Stimulated activated CD8-positive, alpha-beta memory T cell treated with anti-CD3 and anti-CD28 coated beads, Interleukin-15, amount 100 ng/mL, for 4 hours (primary cell): ENCODE results near the gene CDADC1.
"Not testable (repeated sequence)": the region's sequence is repeated elsewhere in the genome, so short reads cannot be mapped to it uniquely, and the experiment has no call there.

ENCODE experiments used
- DNase-seq, 2 donors: peaks; one replicate each; pipeline ENCODE4 v3.0.0-alpha.2; 2020; ENCODE audit warnings: low read depth in 2 of 2

Gene CDADC1

GRCh38 chr13:49238621-49239020 is 9.1 kb upstream of the CDADC1 start:
- no peak for DNase-seq

GRCh38 chr13:49240017-49240416 is 7.7 kb upstream of the CDADC1 start:
- peak in 1 of 2 donors; percentile 6 for DNase-seq

DNA sequence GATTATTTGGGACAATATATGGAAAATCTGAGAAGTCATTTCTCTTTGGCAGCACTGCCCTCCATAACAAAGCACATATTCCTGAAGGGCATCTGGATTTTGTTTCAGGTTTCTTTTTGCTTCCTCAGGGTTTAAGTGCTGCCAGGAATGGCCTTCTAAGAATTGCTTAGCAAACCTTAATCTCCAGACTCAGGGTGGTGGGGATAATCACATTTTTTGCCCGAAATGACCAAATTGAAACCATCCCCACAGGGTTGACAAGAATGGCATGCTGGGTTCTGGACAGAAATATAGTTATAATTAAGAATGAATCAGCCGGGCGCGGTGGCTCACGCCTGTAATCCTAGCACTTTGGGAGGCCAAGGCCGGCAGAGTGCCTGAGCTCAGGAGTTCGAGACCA is 6.4 kb upstream of the CDADC1 start:
- no peak for DNase-seq

DNA sequence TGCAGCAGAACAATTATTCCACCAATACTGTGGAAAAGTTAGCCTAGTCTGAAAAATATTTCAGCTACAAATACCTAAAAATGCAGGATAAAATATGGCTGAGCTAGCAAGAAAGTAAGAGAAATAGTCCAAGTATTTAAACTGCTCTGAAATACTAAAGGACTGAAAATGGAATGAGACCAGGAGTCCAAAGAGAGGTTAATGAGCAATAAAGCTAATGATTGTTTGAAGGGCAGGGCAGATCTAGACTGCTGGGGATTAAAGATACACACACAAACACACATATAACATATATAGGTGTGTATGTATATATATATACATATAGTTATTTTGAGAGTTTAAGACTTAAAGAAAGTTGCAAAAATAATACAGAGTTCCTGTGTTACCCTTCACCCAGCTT is 2.6 kb upstream of the CDADC1 start:
- no peak for DNase-seq

DNA sequence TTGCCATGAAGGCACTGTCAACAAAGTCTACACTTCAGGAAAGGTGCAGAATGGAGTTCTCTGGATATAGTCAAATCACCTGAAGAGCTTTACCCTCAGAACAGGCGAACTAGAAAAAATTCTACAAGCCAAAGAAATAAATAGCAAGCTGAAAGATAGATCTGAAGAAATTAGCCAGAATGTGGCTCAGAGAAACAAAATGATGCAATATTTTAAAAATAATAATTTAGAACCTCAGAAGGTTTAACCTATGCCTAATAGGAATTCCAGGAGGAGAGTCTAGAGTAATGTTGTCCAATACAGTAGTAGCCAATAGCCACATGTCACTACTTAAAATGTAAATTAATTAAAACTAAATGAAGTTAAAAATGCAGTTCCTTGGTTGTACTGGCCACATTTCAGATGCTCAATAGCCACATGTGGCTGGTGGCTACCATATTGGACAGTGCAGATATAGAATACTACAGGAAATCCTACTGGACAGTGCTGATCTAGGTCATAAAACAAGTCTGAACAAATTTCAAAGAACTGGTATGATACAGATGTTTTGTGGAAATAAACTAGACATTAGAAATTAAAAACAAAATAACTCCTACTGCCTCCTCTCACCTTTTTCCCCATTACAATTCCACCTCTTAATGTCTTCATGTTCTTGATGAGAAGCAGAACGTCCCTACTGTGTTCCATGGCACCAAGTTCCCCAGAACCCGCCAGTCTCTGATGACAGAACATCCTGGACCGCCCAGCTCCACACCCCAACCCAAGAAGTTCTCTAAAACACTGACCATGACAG is 679 bp upstream of the CDADC1 start:
- no peak for DNase-seq

- no peak for DNase-seq
Observed at GRCh38 chr13:49248622-49249002, 887 bp downstream of the CDADC1 start.

DNA sequence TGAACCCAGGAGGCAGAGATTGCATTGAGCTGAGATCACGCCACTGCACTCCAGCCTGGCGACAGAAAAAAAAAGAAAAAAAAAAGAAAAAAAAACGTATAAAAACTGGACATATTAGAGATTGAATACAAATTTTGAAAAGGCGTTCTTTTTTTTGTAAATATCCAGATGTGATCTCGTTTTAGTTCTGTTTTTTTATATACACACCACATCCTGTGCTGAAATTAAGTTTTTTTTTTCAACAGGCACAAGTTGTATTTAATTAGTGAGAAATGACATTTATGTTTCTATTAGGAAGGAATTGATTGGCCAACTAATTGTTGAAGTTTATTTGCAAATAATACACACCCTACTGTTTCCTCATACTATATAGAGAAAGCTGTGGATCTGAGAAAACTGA is 3.6 kb downstream of the CDADC1 start:
- DNase-seq: no peak

DNA sequence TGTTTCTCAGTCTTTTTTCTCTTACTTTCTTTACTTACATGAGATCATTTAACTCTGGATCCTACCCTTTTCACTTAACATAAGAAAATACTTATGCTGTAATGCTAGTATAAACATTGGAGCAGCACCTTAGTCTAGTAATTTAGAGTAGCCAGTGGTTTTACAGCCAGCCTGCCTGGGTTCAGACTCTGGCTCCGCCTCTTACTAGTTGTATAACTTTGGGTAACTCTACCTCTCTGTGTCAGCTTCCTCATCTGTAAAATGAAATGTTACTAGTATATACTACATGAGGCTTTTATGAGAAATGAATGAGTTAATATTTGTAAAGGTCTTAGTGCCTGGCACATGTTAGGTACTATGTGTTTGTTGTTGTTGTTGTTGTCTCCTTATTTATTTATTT is 5.6 kb downstream of the CDADC1 start:
- DNase-seq: no peak

- no peak for DNase-seq
Observed at GRCh38 chr13:49254007-49254406, 6.3 kb downstream of the CDADC1 start.

GRCh38 chr13:49256841-49257240 is 9.1 kb downstream of the CDADC1 start:
- DNase-seq: no peak

DNA sequence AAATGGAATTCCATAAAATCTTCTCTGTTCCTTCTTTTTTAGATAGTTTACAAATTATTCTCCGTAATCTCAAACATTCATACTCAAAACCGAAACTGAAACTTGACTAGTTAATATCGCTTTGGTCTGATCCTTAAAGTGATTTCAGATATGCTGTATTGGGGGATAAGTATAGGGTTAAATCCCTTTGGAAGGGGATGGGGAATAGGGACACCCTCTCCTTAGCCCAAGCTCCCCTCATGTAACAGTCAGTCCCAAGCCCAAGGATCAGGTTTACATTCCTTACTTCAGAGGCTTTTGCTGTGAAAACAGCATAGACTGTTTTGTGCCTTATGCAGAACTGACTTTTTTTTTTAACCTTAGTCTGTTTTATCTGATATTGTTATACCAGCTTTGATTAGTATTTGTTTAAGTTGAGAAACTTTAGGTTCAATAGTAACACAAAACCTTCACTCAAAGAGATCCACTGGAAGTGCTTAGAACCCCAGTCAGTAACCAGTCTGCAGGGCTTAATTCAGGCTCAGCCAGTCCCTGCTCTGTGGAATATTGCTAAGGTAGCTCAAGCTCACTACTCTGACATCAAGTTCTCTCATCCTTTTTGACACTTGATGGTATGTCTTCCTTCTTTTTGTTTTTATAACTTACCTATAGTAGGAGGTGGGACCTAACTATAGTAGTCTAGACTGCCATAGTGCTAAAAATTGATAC is 10.5 kb downstream of the CDADC1 start:
- no peak for DNase-seq

GRCh38 chr13:49259586-49259985 is 11.9 kb downstream of the CDADC1 start:
- no peak for DNase-seq

DNA sequence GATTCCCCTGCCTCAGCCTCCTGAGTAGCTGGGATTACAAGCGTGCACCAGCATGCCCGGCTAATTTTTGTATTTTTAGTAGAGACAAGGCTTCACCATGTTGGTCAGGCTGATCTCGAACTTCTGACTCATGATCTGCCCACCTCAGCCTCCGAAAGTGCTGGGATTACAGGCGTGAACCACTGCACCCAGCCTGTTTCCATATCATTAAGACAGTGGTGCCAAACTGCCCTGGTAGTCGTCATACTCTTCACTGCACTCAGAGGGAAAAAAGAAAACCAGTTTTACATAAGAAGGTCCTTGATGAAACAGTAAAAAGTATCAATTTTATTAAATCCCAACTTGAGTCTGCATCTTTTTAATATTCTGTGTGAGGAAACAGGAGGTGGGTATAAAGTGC is 14.9 kb downstream of the CDADC1 start:
- no peak for DNase-seq

DNA sequence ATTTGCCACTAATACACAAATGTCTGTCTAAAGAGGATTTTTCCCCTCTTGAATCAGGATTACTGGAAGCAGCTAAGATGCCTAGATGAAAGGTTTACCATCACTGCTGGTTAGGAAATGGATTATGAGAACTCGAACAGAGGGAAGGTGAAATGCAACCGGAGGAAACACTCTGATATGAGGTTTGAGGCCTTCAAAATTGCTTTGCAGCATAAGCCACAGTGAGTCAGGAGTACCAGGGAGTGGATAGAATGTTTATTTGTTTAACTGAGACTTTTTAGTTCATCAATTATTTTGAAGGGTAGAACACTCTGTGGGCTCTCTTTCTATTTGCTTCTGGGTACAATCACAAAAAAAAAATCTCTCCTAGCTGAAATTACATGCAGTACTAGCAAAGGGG is 18.1 kb downstream of the CDADC1 start:
- no peak for DNase-seq

GRCh38 chr13:49271264-49271663 is 23.5 kb downstream of the CDADC1 start:
- no peak for DNase-seq

GRCh38 chr13:49272296-49272695 is 24.6 kb downstream of the CDADC1 start:
- DNase-seq: no peak

DNA sequence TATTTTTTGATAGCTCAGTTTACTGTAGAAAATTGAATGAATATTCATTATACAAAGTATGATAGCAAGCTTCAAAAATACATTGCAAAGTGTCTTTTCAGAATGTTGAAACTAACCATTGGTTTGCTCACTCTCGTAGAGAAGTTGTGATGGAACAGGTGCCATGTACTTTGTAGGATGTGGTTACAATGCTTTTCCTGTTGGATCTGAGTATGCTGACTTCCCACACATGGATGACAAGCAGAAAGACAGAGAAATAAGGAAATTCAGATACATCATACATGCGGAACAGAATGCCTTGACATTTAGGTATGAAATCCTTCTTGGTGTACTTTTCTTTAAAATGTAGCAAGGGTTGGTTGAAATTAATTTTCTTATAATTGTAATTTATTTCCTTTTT is 30.5 kb downstream of the CDADC1 start:
- no peak for DNase-seq

GRCh38 chr13:49279112-49279511 is 31.4 kb downstream of the CDADC1 start:
- no peak for DNase-seq

GRCh38 chr13:49279885-49280284 is 32.2 kb downstream of the CDADC1 start:
- DNase-seq: no peak

- DNase-seq: no peak
Observed at GRCh38 chr13:49287995-49288394, 40.3 kb downstream of the CDADC1 start.

GRCh38 chr13:49288458-49288857 is 40.7 kb downstream of the CDADC1 start:
- no peak for DNase-seq

DNA sequence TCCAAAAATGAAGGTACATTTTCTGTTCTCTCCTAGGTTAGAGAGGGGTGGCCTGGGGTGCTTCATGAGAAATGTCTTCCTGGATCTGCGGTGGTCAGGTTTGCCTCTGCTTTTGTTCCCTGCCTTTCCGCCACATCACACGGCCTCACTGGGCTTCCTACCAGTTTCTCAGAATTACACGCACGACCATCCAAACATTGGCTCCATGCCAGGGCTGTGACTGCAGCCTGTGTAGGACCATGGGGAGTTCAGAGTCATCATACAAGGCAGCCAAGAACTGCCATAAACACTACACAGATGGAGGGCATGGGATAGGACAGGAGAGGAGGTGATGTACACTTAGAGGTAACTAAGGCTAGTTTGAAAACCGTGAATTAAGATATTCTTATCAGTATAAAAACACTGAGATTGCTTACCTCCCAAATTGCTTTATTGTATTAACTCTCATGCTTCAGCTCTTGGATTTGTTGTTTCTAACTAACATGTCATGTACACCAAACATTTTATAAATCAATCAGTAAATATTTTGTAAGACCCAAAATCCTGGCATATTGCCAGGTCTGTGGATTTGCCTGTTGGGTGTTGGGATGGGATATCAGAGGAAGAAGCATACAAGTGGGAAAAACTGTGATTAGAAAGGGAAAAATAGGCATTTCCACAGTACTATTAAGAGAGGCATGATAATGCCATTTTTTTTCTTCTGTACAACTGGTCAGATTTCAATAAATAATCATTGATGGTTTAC is 45.2 kb downstream of the CDADC1 start:
- no peak for DNase-seq

DNA sequence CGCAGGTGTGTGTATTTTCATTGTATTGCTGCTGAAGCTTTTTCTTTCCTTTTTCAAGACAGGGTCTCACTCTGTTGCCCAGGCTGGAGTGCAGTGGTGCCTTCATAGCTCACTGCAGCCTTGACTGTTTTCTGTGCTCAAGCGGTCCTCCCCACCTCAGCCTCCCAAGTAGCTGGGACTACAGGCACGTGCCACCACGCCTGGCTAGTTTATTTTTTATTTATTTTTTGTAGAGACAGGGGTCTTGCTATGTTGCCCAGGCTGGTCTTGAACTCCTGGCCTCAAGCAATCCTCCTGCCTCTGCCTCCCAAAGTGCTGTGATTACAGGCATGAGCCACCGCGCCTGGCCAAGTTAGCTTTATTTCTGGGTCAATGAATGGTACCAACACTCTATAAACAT is 47.0 kb downstream of the CDADC1 start:
- DNase-seq: not testable (repeated sequence)
